Measurements from ENCODE around the gene HS6ST1.

HS6ST1 gene

DNA sequence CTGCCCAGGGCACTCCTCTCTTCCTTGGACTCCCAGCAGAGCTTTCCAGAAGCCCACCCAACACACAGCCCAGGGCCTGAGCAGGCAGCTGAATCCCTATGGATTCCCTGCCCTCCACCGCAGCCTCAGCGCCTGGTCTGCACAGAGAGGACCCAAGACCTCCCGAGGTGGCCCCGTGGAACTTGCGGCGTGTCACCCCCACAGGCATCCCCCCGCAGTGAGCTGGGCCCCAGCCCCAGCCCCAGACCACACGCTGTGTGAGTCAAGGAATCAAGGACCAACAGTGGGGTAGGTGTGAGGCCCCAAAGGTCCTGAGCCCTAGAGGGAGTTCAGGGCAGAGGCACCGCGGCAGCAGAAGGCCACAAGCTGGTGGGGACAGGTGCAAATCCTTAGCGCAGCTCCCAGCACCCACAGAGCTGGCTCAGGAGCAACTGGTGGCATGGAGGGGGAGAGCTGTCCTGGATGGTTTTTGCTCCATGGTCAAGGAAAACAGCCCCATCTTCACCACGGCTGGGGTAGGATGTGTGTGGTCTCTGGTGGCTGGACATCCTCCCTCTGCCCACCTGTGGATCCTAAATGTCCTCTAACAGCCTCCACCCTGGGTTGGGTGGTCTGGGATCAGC lies 8.5 kb downstream of the HS6ST1 start:
- DNase-seq (ENCODE audit: low spot score) = no peak

DNA sequence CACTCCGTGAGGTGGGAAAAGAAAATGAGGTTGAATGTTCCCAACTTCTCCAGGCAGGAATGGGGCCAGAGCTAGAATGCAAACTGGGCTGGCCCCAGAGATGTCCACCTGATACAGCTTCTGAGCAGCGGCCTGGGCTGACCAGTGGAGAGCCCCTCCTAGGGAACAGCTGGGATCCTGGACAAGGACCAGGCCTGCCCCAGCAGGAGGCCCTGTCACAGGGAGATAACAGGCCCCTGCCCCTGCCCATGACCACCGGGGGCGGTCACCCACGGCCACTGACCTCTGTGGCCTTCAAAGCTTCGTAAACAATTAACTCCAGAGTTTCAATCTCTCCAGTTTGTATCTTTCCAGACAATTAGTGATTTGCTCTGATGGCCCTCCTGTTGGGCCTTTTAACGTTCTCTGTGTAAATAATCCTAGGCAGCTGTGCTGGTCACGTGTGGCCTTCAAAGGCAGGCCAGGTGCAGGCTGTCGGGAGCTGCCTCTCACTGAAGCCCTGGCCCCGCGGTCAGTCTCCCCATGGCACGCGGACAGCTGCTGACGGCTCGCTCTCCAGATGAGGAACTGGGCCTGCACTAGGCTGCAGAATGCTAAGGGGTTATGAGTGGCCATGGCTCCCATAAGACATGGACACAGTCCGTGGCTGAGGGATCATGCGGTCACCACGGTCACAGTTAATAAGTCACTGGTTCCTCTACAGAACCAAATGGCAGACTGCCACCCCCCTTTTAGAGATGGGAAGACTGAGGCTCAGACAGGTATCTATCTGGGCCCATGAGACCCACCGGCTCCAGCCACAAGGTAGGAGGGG lies 9.2 kb downstream of the HS6ST1 start:
- no peak for DNase-seq (ENCODE audit: low spot score)

DNA sequence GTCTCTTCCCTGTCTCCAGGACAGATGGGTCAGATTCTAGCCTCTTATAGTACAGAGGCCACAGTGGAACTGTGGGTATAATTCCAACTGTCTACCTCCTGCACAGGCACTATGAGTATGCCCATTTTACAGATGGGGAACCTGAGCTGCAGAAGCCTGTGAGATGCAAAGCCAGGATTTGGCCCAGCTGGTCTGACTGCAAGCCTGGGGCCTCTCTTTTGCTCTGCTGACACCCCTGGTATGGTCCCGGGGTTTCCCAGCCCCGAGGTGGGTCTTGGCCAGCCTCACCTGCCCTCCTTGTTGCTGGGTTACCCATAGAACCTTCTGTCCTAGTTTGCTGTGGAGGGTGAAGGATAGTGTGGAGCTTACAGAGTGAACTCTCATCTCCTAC lies 9.8 kb downstream of the HS6ST1 start:
- no peak for DNase-seq (ENCODE audit: low spot score)

DNA sequence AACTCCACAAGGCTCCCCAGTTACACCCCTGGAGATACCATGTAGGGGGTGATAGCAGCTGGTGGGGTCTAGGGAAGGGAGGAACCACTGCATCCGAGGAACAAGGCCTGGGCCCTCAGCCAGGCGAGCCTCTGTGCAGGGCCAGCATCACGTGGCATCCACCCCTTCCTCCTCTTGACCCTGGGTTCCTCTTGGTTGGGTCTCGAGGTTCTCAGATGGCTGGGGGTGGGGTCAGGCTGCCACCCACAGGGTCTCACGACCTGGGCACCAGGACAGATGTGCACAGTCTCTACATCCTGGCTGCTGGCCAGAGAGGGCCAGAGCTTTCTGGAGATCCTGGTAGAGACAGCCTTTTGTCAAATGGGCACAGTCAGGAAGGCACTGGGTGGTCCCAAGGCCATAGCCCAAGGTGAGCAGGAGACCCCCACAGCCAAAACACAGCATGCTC lies 10.4 kb downstream of the HS6ST1 start:
- no peak for DNase-seq (ENCODE audit: low spot score)

GRCh38 chr2:128307595-128307994 lies 11.1 kb downstream of the HS6ST1 start:
- no peak for DNase-seq (ENCODE audit: low spot score)

GRCh38 chr2:128306931-128307460 lies 11.7 kb downstream of the HS6ST1 start:
- DNase-seq (ENCODE audit: low spot score) = no peak

DNA sequence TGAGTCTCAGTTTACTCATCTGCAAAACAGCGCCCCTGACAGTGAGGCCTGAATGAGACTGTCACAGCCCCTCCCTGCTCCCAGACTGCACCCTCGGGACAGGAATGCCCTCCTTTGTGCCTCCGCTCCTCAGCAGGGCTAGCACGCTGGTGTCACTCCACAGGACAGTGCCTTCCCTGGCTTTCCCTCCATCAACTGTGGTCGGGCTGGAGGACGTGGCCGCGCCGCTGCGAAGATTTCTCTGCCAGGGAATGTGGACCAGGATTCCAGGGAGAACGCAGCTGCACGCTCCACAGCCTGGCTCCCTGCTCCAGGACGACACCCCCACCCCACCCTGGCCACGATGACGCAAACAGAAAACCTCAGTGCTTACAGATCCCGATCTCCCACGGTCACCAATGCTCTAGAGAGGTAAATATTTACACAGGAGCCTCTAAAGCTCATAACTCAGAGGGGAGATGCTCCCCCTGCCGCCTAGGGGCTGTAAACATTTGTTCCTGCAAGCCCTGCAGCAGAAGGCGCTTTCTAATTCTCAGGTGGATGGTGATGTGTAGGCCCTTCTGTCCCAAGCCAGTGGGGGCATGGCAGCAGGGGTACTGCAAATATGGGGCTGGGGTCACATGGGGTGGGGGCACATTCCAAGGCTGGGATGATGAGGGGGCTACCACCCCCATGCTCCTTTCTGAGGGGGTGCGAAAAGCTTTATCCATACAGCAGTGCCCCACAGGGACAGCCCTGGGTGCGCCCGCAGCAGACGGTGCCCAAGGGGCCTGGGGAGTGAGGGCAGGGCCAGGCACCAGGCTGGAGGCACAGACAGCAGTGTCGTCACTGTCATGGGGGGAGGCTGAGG lies 12.4 kb downstream of the HS6ST1 start:
- no peak for DNase-seq (ENCODE audit: low spot score)

- no peak for DNase-seq (ENCODE audit: low spot score)
Measured at GRCh38 chr2:128305555-128306080, 13.1 kb downstream of the HS6ST1 start.

DNA sequence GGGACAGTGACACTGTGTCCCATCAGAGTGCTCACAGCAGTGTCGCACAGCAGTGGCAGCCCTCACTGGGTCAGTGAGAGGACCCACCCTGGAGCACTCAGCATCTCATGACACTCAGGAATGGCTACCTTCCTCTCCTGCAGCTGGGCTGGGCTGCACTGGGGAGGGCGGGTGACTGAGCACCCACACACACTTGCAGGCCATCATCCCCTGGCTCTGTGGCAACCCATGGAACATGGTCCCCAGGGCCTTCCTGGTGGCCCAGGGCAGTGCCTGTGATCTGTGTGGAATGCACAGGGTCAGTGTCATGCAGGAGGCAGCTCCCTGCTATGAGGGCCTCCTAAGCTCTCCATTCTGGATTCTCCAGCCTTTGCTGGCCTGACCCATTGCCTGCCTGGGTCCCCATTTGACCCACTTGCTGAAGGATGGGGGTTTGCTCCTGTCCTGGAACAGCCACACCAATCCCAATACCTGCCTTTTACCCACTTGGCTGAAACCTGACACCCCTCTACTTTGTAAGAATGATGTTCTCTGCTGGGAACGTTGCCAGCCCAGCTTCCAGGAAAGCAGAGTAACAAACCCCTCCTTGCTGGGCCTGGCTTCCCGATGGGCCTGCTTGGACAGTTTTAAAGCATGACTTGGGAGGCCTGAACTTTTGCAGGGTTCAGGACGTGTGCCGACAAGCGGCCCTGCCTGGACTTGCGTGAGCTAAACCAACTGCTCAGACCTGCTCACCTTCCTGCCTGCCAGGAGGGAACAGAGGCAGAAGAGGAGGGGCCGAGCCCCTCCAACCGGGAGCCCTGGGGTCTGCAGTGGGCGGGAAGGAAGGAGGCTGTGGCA lies 13.7 kb downstream of the HS6ST1 start:
- no peak for DNase-seq (ENCODE audit: low spot score)

GRCh38 chr2:128304330-128304714 lies 14.3 kb downstream of the HS6ST1 start:
- no peak for DNase-seq (ENCODE audit: low spot score)

GRCh38 chr2:128303911-128304310 lies 14.8 kb downstream of the HS6ST1 start:
- no peak for DNase-seq (ENCODE audit: low spot score)

- DNase-seq (ENCODE audit: low spot score) = no peak
Measured at GRCh38 chr2:128303095-128303791, 15.4 kb downstream of the HS6ST1 start.

GRCh38 chr2:128302744-128303067 lies 16.0 kb downstream of the HS6ST1 start:
- no peak for DNase-seq (ENCODE audit: low spot score)

GRCh38 chr2:128302011-128302743 lies 16.5 kb downstream of the HS6ST1 start:
- DNase-seq (ENCODE audit: low spot score) = no peak

GRCh38 chr2:128301501-128301966 lies 17.1 kb downstream of the HS6ST1 start:
- DNase-seq (ENCODE audit: low spot score) = no peak

DNA sequence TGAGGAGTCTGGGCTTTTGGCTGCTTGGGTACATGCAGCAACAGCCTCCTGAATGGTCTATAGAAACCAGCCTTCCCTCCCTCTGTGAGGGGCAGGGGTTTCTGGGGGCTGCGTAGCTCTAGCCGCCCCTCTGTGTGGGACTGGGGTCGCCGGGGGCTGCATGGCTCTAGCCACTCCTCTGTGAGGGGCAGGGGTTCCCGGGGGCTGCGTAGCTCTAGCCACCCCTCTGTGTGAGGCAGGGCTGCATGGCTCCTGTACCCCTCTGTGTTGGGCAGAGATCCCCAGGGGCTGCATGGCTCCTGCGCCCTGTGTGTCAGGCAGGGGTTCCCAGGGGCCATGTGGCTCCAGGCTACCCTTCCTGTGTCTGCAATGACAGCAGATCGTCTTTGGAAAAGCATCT lies 17.6 kb downstream of the HS6ST1 start:
- no peak for DNase-seq (ENCODE audit: low spot score)

DNA sequence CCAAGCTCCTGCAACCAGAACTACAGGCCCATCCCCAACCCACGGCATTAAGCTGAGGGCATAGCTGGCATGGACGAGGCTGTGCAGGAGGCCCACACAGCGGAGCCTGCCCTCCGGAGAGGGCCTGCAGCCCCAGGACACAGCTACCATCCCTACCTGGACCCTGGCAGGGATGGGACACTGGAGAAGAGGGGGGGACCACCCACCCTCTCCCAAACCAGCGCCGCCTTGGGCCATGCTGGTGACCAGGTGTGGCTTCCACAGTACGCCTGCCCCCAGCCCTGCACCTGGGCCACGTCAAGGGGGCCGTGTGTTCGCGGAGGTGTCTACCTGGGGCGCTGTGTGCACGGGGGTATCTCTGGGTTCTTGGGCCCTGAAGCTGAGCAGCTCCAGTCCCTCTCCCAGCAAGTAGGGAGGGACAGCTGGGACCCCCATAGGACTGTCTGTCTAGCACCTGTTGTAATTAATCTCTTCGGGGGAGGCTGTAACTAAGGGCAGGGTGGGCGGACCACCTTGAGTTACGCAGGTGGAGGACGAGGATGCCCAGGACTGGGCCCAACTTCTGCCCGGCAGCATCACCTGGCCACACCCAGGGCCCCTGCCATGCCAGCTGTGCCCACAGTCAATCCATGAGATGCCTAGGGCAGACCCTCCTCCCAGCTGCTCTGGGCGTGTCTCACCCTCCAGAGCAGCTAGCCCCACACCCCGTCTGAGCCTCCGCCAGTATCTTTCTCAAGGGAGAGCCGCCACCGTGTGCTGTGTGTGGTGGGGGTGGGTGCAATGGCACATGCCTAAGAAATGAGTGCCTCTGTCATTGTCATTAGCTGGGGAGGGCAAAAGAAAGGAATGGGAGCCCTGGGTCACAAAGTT lies 18.3 kb downstream of the HS6ST1 start:
- DNase-seq (ENCODE audit: low spot score) = no peak

GRCh38 chr2:128299628-128300027 lies 19.0 kb downstream of the HS6ST1 start:
- no peak for DNase-seq (ENCODE audit: low spot score)
